ENCODE results near the gene SPIRE1.

SPIRE1 gene

DNA sequence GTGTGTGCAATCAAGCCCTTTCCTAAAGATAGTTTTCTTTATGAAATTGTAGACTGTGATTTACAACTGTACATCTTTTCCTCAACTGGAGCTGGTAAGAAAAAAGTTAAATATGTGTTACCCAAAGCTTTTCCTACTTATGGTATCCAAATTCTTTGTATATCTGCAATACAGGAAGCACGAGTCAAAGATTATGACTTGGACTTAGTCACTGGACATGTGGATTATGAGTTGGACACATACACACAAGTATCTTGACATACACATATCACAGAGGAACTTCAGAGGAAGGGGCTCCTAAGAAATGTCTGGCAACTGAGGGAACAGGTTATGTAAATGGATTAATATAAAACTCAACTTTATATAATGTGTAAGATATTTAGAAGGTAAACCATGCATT is 215.0 kb downstream of the SPIRE1 start:
- H3K4me3 ChIP-seq (ENCODE audit: low read depth, low read length) = no peak overlapping the region
- peak; percentile 46 for DNase-seq (ENCODE audit: low read depth)
- TF ChIP-seq, protein P1, sequence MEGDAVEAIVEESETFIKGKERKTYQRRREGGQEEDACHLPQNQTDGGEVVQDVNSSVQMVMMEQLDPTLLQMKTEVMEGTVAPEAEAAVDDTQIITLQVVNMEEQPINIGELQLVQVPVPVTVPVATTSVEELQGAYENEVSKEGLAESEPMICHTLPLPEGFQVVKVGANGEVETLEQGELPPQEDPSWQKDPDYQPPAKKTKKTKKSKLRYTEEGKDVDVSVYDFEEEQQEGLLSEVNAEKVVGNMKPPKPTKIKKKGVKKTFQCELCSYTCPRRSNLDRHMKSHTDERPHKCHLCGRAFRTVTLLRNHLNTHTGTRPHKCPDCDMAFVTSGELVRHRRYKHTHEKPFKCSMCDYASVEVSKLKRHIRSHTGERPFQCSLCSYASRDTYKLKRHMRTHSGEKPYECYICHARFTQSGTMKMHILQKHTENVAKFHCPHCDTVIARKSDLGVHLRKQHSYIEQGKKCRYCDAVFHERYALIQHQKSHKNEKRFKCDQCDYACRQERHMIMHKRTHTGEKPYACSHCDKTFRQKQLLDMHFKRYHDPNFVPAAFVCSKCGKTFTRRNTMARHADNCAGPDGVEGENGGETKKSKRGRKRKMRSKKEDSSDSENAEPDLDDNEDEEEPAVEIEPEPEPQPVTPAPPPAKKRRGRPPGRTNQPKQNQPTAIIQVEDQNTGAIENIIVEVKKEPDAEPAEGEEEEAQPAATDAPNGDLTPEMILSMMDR (conservative IDR thresholded peaks at IDR 0.05; ENCODE audit: low read depth, low read length) = no peak

DNA sequence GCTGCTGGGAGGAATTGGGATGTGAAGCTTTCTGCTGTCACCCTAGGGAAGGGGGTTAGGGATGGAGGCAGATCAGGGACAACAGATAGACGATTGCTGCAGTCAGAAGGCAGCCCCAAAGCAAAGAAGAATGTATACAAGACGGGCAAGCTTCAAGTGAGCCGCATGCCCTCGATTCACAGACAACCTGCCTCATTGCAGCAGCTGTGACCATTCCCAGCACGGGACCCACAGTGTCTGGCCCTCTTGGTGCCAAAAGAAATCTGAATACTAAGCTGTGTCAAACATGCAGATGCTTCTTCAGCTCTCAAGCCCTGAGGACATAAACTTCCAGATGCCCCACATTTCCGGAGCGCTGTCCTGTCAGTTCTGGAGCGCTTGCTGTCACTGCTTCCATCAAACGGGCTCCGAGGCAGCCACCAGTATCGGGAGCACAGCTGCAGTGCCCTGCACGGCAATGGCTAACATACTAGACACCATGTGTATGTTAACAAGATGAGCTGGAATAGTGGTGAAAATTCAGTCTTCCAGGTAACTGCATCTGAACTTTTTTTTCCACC is 216.4 kb downstream of the SPIRE1 start:
- no peak for DNase-seq (ENCODE audit: low read depth)
- TF ChIP-seq, protein P1 (conservative IDR thresholded peaks at IDR 0.05; ENCODE audit: low read depth, low read length) = no peak
- no peak overlapping the region for H3K4me3 ChIP-seq (ENCODE audit: low read depth, low read length)

DNA sequence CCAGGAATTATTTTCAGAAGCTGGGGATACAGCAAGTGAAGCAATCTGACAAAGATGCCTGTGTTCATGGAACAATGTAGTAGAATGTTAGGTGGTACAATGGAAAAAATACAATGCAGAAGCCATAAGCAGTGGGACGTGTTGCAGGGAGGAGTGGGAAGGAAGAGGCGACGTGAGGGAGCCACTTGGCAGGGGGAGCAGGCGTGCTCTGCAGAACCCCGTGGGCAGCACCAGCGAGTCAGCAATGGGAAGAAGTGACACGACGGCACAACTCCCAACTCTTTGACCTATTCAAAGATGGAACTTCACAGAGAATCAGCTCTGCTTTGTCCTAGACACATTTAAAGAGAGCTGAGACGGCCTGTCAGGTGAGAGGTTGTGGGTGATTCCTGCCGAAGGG is 219.7 kb downstream of the SPIRE1 start:
- H3K4me3 ChIP-seq (ENCODE audit: low read depth, low read length) = no peak overlapping the region
- TF ChIP-seq, protein P1 (conservative IDR thresholded peaks at IDR 0.05; ENCODE audit: low read depth, low read length) = no peak
- DNase-seq (ENCODE audit: low read depth) = no peak

DNA sequence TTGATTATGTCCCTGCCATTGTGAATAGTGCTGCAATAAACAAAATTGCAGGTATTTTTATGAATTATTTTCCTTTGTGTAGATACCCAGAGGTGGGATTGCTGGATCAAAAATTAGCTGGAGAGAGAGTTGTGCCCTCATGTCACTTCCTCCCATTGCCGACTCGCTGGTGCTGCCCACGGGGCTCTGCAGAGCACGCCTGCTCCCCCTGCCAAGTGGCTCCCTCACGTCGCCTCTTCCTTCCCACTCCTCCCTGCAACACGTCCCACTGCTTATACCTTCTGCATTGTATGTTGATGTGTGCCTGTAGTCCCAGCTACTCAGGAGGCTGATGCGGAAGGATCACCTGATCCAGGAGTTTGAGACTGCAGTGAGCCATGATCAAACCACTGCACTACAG is 222.0 kb downstream of the SPIRE1 start:
- no peak overlapping the region for H3K4me3 ChIP-seq (ENCODE audit: low read depth, low read length)
- DNase-seq (ENCODE audit: low read depth) = no peak
- TF ChIP-seq, protein P1 (conservative IDR thresholded peaks at IDR 0.05; ENCODE audit: low read depth, low read length) = no peak

DNA sequence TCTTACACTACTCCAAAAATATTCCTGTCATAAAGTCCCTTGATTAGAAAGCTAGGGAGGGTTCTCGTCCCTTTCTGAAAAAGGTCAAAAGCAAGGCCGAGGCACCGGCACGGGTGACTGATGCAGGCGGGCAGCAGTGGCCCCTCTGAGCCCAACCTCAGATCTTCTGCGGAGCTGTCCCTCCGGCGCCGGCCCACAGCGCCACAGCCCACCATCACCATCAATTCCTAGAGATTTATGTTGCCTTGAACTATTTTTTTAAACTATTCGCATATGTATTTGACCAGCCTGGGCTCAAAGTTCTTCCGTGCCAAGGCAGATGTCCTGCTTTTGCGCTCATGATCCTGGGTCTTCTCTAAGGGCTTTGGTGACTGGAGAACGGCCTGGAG is 223.4 kb downstream of the SPIRE1 start:
- TF ChIP-seq, protein P1 (conservative IDR thresholded peaks at IDR 0.05; ENCODE audit: low read depth, low read length) = no peak
- no peak for DNase-seq (ENCODE audit: low read depth)
- H3K4me3 ChIP-seq (ENCODE audit: low read depth, low read length) = no peak overlapping the region

DNA sequence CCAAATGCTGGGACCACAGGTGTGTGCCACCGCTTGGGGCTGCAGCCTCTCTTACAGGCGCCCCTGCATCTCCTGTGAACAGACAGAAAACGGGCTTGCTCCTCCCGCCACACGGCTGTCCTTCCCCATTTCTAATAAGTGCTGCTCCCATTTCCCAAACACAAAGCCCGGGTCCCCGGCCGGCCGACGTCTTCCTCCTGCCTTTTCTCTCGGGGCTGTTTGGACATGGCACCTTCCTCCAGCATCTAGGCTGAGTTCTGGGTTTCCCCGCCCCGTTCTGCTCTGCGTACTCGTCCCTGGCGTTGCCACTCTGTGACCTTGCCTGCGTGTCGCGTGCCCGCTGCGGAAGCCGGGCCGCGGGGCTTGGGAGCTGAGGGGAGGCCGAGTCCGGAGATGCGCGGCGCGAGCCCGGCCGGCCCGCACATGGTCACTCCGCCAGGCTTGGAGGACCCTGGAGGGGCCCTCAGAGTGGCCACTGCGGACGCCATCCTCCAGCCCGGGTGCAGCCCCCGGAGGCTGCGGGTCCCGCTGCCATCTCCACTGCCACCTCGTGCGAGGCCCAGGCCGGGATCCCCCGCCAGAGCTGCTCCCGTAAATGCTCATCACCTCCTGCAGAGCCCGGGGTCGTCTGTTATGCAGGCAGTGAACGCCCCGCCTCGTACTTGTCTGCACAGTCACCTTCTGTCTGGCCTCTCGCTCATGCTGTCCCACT is 223.9 kb downstream of the SPIRE1 start:
- TF ChIP-seq, protein P1 (conservative IDR thresholded peaks at IDR 0.05; ENCODE audit: low read depth, low read length) = no peak
- no peak for DNase-seq (ENCODE audit: low read depth)
- no peak overlapping the region for H3K4me3 ChIP-seq (ENCODE audit: low read depth, low read length)

DNA sequence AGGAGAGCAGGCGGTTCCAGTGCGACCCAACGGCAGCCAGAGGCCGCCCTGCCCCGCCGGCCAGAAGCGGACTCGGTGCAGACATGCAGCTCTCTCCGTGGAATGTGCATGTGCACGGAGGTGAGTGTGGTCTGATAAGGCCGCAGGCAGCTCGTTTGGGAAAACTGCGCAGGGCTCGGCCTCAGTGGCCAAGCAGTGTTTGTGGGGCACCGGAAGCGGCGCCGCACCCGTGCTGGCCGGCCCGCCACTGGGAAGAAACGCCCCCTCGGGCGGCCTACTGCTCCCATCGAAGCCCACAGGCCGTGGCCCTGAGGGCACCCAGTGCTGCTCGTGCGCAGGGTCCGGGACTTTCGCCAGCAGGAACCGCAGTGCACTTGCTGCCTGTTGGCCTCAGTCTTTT is 225.0 kb downstream of the SPIRE1 start:
- TF ChIP-seq, protein P1 (conservative IDR thresholded peaks at IDR 0.05; ENCODE audit: low read depth, low read length) = no peak
- DNase-seq (ENCODE audit: low read depth) = no peak
- no peak overlapping the region for H3K4me3 ChIP-seq (ENCODE audit: low read depth, low read length)

Measured in choroid plexus epithelial cell (primary cell).